ENCODE results near the gene HIPK4. TPM values are rescaled to one million over a fixed set of nuclear protein-coding genes. Genes with fewer than 3 reads are reported as not detected.

The HIPK4 gene
- total and polyA plus RNA-seq, 9 of the 15 experiments (the other 6 are each of a cell fraction or from before 2014, with no cell fraction given): 0.06 to 0.09 TPM; not detected in 7

- Histone ChIP-seq H3K27me3 (ENCODE audit: control insufficient read depth in 2 of 2, insufficient read depth in 2 of 2, low read length in 2 of 2) (no peaks in the 10 kb centered on the region), H3K79me2 (ENCODE audit: control insufficient read depth, insufficient read depth, low read length) (peaks cover 27% of the 10 kb centered on the region), H3K9ac (ENCODE audit: insufficient read depth in 1 of 2, low read depth in 2 of 2, low read length in 2 of 2) (no peak overlapping the region), H3K4me1 (replicated peaks in 1 of 2; ENCODE audit: control insufficient read depth in 2 of 2, insufficient read depth in 2 of 2, low read length in 2 of 2) (peaks cover 0 to 8% of the 10 kb centered on the region in 2 experiments; a peak in 3 of 5 replicates), H3K4me3 (no peak overlapping the region), H2AFZ (ENCODE audit: low read depth, low read length) (no peak overlapping the region), H4K20me1 (replicated peaks; ENCODE audit: control insufficient read depth, insufficient read depth, low read length) (no peaks in the 10 kb centered on the region; the same call in 1 of the 2 replicates), H3K9me1 (ENCODE audit: control insufficient read depth, insufficient read depth, low read length) (peaks cover 3% of the 10 kb centered on the region), H3K4me2 (ENCODE audit: insufficient read depth, low read length) (no peak overlapping the region), H3K9me3 (replicated peaks; ENCODE audit: control insufficient read depth, insufficient read depth, low read depth, low read length) (no peaks in the 10 kb centered on the region), H3K27ac (ENCODE audit: extremely low read depth, low read depth, low read length) (no peak overlapping the region), H3K36me3 (ENCODE audit: control insufficient read depth, insufficient read depth, low read length) (peaks cover 58% of the 10 kb centered on the region; the same call in 2 of the 3 replicates)
- ChIA-PET CTCF (ENCODE audit: low intra/inter-chr PET ratio) (no interaction called here), POLR2A (interaction anchor here (0.6 kb wide), 1 partner anchor 14 kb away, joined by 3 read pairs; no protein-coding TSS in a partner anchor)
- BruUV-seq (replicated peaks): no TSS peak
- no peak for DNase-seq (ENCODE audit: extremely low read depth in 1 of 4, low spot score in 3 of 4)
- intact Hi-C loops (cut with micrococcal nuclease): no loop called here
- WGBS (ENCODE audit: insufficient coverage, low coverage, missing lambda C conversion rate): 87% methylated on average over 4 of the region's 4 CpGs
- FAIRE-seq: peak; percentile 23
- ATAC-seq: no peak
- in situ Hi-C loops (cut with MboI): no loop called here
- peak; percentile 21 for TF ChIP-seq ZNF146 (CRISPR knock-in tag; IDR thresholded peaks at IDR 0.05; ENCODE audit: unreplicated experiment)
- no peak for TF ChIP-seq ZNF444 (CRISPR knock-in tag; IDR thresholded peaks at IDR 0.05)
Observed at GRCh38 chr19:40339018-40339728, 50.8 kb downstream of the HIPK4 start.

GRCh38 chr19:40337594-40337993 is 52.4 kb downstream of the HIPK4 start:
- WGBS (ENCODE audit: insufficient coverage, low coverage, missing lambda C conversion rate): 92% methylated on average over 5 of the region's 5 CpGs
- ATAC-seq: no peak
- intact Hi-C loops (cut with micrococcal nuclease): no loop called here
- no peak for TF ChIP-seq HMGN3 (IDR thresholded peaks at IDR 0.05; ENCODE audit: borderline replicate concordance, extremely low read depth, insufficient read length, low read depth, low read length)
- no peak for TF ChIP-seq IRF2 (CRISPR knock-in tag; IDR thresholded peaks at IDR 0.05)
- TF ChIP-seq ZFP1 (CRISPR knock-in tag; IDR thresholded peaks at IDR 0.05): no peak
- no peak for TF ChIP-seq ERF (CRISPR knock-in tag; IDR thresholded peaks at IDR 0.05)
- TF ChIP-seq, protein P1, sequence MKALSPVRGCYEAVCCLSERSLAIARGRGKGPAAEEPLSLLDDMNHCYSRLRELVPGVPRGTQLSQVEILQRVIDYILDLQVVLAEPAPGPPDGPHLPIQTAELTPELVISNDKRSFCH (CRISPR knock-in tag; IDR thresholded peaks at IDR 0.05): no peak
- TF ChIP-seq, protein P1 (tag; IDR thresholded peaks at IDR 0.05): no peak
- no peak for TF ChIP-seq GTF2B (IDR thresholded peaks at IDR 0.05; ENCODE audit: extremely low read depth, insufficient read length)
- no peak for TF ChIP-seq YY1 (IDR thresholded peaks at IDR 0.05; ENCODE audit: borderline replicate concordance in 1 of 3, control insufficient read depth in 1 of 3, extremely low read depth in 1 of 3, insufficient read depth in 3 of 3, insufficient read length in 1 of 3, insufficient replicate concordance in 2 of 3, low read depth in 1 of 3, low read length in 2 of 3)
- TF ChIP-seq, protein P2, sequence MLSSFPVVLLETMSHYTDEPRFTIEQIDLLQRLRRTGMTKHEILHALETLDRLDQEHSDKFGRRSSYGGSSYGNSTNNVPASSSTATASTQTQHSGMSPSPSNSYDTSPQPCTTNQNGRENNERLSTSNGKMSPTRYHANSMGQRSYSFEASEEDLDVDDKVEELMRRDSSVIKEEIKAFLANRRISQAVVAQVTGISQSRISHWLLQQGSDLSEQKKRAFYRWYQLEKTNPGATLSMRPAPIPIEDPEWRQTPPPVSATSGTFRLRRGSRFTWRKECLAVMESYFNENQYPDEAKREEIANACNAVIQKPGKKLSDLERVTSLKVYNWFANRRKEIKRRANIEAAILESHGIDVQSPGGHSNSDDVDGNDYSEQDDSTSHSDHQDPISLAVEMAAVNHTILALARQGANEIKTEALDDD (IDR thresholded peaks at IDR 0.05): no peak
- TF ChIP-seq SNIP1 (IDR thresholded peaks at IDR 0.05; ENCODE audit: low read depth): no peak

More at GRCh38 chr19:40337594-40337993, 52.4 kb downstream of the HIPK4 start:
- peaks cover 0 to 8% of the 10 kb centered on the region in 2 experiments; a peak in 3 of 5 replicates for H3K4me1 ChIP-seq (replicated peaks in 1 of 2; ENCODE audit: control insufficient read depth in 2 of 2, insufficient read depth in 2 of 2, low read length in 2 of 2)
- peaks cover 17% of the 10 kb centered on the region for H3K79me2 ChIP-seq (ENCODE audit: control insufficient read depth, insufficient read depth, low read length)
- no peaks in the 10 kb centered on the region for H3K9me3 ChIP-seq (replicated peaks; ENCODE audit: control insufficient read depth, insufficient read depth, low read depth, low read length)
- peak overlapping the region in 1 of 2 experiments; percentile 18; a peak in 1 of 4 replicates for H3K9ac ChIP-seq (ENCODE audit: insufficient read depth in 1 of 2, low read depth in 2 of 2, low read length in 2 of 2)
- DNase-seq (ENCODE audit: extremely low read depth in 1 of 4, low spot score in 3 of 4) (no peak), FAIRE-seq (no peak)
- no peak overlapping the region for H3K4me3 ChIP-seq
- no peaks in the 10 kb centered on the region for H3K27me3 ChIP-seq (ENCODE audit: control insufficient read depth in 2 of 2, insufficient read depth in 2 of 2, low read length in 2 of 2)
- in situ Hi-C loops (cut with MboI): no loop called here
- peaks cover 3% of the 10 kb centered on the region for H3K9me1 ChIP-seq (ENCODE audit: control insufficient read depth, insufficient read depth, low read length)
- H3K27ac ChIP-seq (ENCODE audit: extremely low read depth, low read depth, low read length): no peak overlapping the region
- no peak overlapping the region for H2AFZ ChIP-seq (ENCODE audit: low read depth, low read length)
- peaks cover 62% of the 10 kb centered on the region; the same call in 2 of the 3 replicates for H3K36me3 ChIP-seq (ENCODE audit: control insufficient read depth, insufficient read depth, low read length)
- CTCF ChIA-PET (ENCODE audit: low intra/inter-chr PET ratio): no interaction called here
- H4K20me1 ChIP-seq (replicated peaks; ENCODE audit: control insufficient read depth, insufficient read depth, low read length): no peaks in the 10 kb centered on the region; the same call in 1 of the 2 replicates
- H3K4me2 ChIP-seq (ENCODE audit: insufficient read depth, low read length): no peak overlapping the region
- POLR2A ChIA-PET: interaction anchor here (0.6 to 1.2 kb wide), 2 partner anchors 28 to 1026 kb away, joined by 3 to 4 read pairs; partner anchors contain the start of gene B9D2
- BruUV-seq (replicated peaks): no TSS peak

All from K562 (cell line).